ENCODE data around the gene ZDHHC6.

DNA sequence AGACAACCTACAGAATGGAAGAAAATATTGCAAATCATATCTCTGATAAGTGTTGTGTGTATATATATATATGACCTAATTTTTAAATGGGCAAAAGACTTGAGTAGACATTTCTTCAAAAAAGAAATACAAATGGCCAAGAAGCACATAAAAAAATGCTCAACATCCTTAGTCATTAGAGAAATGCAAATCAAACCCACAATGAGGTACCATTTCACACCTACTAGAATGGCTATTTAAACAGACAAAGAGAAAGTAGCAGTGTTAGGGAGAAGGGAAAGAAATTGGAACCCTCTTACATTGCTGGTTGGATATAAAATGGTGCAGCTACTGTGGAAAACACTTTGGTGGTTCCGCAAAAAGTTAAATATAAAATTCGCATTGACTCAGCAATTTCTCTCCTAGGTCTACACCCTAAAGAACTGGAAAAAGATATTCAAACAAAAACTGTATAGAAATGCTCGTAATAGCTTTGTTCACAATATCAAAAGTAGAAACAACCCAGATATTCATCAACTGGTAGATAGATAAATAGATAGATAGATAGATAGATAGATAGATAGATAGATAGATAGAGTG lies 56.5 kb downstream of the ZDHHC6 start:
- TF ChIP-seq, protein P1, sequence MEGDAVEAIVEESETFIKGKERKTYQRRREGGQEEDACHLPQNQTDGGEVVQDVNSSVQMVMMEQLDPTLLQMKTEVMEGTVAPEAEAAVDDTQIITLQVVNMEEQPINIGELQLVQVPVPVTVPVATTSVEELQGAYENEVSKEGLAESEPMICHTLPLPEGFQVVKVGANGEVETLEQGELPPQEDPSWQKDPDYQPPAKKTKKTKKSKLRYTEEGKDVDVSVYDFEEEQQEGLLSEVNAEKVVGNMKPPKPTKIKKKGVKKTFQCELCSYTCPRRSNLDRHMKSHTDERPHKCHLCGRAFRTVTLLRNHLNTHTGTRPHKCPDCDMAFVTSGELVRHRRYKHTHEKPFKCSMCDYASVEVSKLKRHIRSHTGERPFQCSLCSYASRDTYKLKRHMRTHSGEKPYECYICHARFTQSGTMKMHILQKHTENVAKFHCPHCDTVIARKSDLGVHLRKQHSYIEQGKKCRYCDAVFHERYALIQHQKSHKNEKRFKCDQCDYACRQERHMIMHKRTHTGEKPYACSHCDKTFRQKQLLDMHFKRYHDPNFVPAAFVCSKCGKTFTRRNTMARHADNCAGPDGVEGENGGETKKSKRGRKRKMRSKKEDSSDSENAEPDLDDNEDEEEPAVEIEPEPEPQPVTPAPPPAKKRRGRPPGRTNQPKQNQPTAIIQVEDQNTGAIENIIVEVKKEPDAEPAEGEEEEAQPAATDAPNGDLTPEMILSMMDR (conservative IDR thresholded peaks at IDR 0.05; ENCODE audit: low read length), result no peak
- TF ChIP-seq EZH2phosphoT487 (IDR thresholded peaks at IDR 0.05; ENCODE audit: borderline replicate concordance, low read depth, low read length), result no peak
